ENCODE measurements around the gene ZNF467. TPM values are rescaled to one million over a fixed set of nuclear protein-coding genes. Genes with fewer than 3 reads are reported as not detected.

Gene ZNF467
- total RNA-seq, 4 donors from 2014 or later, result 1.2 to 4.4 (median 2.0) TPM

GRCh38 chr7:149720372-149721083 is 52.9 kb downstream of the ZNF467 start:
- no peak for DNase-seq
- Histone ChIP-seq H3K4me3 (no peak overlapping the region), H3K4me1 (peaks cover 20 to 42% (median 22%) of the 10 kb centered on the region in 3 donors), H3K9me3 (no peaks in the 10 kb centered on the region), H3K27me3 (no peaks in the 10 kb centered on the region), H3K27ac (no peak overlapping the region), H3K36me3 (peaks cover 12 to 60% (median 22%) of the 10 kb centered on the region in 3 donors)
- WGBS, 2 donors, result 64 to 90% methylated on average over 4 to 6 of the region's 22 CpGs
- intact Hi-C loops (cut with DNase I), result no loop called here
- no peak for TF ChIP-seq POLR2A (IDR thresholded peaks at IDR 0.05)
- no peak for TF ChIP-seq CTCF (IDR thresholded peaks at IDR 0.05)

DNA sequence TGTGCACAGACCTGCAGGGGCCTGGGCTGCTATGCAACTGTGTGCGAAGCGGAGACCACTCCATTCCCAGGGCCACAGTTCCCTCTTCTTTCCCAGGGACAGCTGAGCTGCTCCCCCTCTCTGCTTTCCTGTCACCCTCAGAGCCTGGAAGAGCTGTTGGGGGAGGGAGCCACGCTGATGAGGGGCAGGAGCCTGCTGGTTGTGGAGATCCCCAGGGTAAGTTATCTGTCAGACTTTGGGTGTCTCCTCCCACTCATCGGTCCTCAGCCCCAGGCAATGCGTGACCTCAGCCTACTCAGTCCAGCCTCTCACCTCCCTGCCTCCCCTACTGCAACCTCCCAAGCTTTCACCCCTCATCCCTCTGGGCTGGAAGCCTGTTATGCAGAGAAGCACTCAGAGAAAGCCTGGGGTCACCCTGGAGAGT is 53.5 kb downstream of the ZNF467 start:
- no peaks in the 10 kb centered on the region for H3K27me3 ChIP-seq
- H3K4me1 ChIP-seq, result peaks cover 24 to 48% (median 27%) of the 10 kb centered on the region in 3 donors
- peaks cover 12 to 54% (median 21%) of the 10 kb centered on the region in 3 donors for H3K36me3 ChIP-seq
- WGBS, 2 donors, result 63 to 76% methylated on average over 3 to 5 of the region's 5 CpGs
- intact Hi-C loops (cut with DNase I), result no loop called here
- no peaks in the 10 kb centered on the region for H3K9me3 ChIP-seq
- H3K27ac ChIP-seq, result no peak overlapping the region
- no peak for TF ChIP-seq POLR2A (IDR thresholded peaks at IDR 0.05)
- no peak for TF ChIP-seq CTCF (IDR thresholded peaks at IDR 0.05)
- no peak overlapping the region for H3K4me3 ChIP-seq
- no peak for DNase-seq

DNA sequence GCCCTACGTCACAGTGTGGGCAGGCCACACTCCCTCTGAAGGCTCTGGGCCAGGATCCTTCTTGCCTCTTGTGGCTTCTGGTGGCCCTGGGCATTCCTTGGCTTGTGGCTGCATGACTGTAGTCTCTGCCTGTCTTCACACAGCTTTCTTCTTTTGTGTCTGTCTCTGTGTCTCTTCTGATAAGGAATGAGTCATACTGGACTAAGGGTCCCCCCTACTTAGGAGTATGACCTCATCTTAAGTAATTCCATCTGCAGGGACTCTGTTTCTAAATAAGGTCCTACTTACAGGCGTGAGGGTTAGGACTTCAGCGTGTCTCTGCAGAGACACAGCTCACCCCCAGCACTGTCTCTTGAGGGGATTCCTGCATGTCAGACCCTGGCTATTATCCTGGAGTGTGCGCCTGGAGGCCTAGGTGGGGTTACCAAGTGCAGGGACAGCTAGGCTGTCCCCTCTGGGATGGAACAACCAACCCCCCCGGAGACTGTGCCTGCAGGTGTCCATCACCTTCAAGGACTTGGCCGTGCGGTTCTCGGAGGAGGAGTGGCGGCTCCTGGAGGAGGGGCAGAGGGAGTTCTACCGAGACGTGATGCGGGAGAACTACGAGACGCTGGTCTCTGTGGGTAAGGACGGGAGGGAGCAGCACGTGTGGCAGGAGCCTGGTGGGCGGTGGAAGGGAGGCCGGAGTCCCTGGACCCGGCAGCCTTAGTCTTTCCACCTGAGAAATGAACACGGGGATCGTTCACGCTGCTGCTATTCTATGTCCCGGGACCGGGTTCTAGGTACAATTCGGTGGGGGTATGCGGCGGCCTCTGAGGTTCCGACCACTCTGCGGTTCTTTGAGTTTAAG is 54.1 kb downstream of the ZNF467 start:
- DNase-seq, result no peak
- WGBS, 2 donors, result 84 to 90% methylated on average over 19 of the region's 29 CpGs
- H3K27me3 ChIP-seq, result no peaks in the 10 kb centered on the region

DNA sequence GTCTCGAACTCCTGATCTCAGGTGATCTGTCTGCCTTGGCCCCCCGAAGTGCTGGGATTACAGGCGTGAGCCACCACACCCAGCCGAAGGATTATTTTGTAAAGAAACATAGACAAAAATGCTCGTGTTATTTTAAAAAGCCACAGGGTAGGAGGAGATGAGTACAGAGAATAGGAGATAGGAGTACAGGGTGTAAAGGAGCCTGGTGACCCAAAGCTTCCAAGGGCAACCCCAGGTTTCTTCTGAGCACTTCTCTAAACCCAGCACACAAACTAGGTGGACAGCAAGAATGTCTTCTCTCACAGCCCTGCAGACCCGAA is 54.7 kb downstream of the ZNF467 start:
- H3K4me3 ChIP-seq, result no peak overlapping the region
- TF ChIP-seq POLR2A (IDR thresholded peaks at IDR 0.05), result no peak
- no peak for TF ChIP-seq CTCF (IDR thresholded peaks at IDR 0.05)
- H3K4me1 ChIP-seq, result peaks cover 27 to 57% (median 29%) of the 10 kb centered on the region in 3 donors
- DNase-seq, result no peak
- H3K9me3 ChIP-seq, result no peaks in the 10 kb centered on the region
- H3K27me3 ChIP-seq, result no peaks in the 10 kb centered on the region
- no peak overlapping the region for H3K27ac ChIP-seq
- WGBS, 2 donors, result 75 to 97% methylated on average over 6 of the region's 6 CpGs
- intact Hi-C loops (cut with DNase I), result no loop called here
- H3K36me3 ChIP-seq, result peaks cover 11 to 42% (median 12%) of the 10 kb centered on the region in 3 donors

More for the DNA sequence above, 54.1 kb downstream of the ZNF467 start:
- H3K9me3 ChIP-seq, result no peaks in the 10 kb centered on the region
- intact Hi-C loops (cut with DNase I), result no loop called here
- peaks cover 24 to 51% (median 27%) of the 10 kb centered on the region in 3 donors for H3K4me1 ChIP-seq
- H3K36me3 ChIP-seq, result peaks cover 12 to 47% (median 14%) of the 10 kb centered on the region in 3 donors
- TF ChIP-seq CTCF (IDR thresholded peaks at IDR 0.05) (no peak), POLR2A (IDR thresholded peaks at IDR 0.05) (no peak)
- no peak overlapping the region for H3K4me3 ChIP-seq
- no peak overlapping the region for H3K27ac ChIP-seq

- Histone ChIP-seq H3K9me3 (peaks cover 0 to 4% (median 0%) of the 10 kb centered on the region in 3 donors), H3K36me3 (peaks cover 0 to 29% (median 4%) of the 10 kb centered on the region in 3 donors), H3K4me3 (no peak overlapping the region), H3K4me1 (peaks cover 27 to 58% (median 30%) of the 10 kb centered on the region in 3 donors), H3K27ac (peak overlapping the region in 2 of 4 donors; percentile 26 to 83), H3K27me3 (no peaks in the 10 kb centered on the region)
- intact Hi-C loops (cut with DNase I), result no loop called here
- TF ChIP-seq POLR2A (IDR thresholded peaks at IDR 0.05) (no peak), CTCF (IDR thresholded peaks at IDR 0.05) (no peak)
- no peak for DNase-seq
- 89% methylated on average over 2 to 3 of the region's 5 CpGs for WGBS, 2 donors
Measured at GRCh38 chr7:149717481-149717880, 55.9 kb downstream of the ZNF467 start.

All from esophagus squamous epithelium (tissue), 5 donors.